ENCODE measurements around the gene CNNM2. TPM values are rescaled to one million over a fixed set of nuclear protein-coding genes. Genes with fewer than 3 reads are reported as not detected.

CNNM2 gene
- total and polyA plus RNA-seq, 4 donors = 3.0 to 18.3 (median 7.8) TPM

DNA sequence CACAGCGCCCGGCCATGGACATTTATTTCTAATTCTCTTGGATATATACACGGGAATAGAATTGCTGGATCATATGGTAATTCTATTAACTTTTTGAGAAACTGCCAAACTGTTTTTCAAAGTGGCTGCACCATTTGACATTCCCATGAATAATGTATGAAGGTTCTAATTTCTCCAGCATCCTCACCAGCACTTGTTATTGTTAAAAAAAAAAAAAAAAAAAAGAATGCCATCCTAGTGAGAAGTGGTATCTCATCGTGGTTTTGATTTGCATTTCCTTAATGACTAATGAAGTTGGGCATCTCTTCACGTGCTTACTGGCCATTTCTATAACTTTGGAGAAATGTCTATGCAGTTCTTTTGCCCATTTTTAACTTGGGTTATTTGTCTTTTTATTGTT, 13.5 kb downstream of the CNNM2 start:
- H3K9me3 ChIP-seq (ENCODE audit: control insufficient read depth in 4 of 4, insufficient read depth in 3 of 4, low read length in 3 of 4) = no peaks in the 10 kb centered on the region

DNA sequence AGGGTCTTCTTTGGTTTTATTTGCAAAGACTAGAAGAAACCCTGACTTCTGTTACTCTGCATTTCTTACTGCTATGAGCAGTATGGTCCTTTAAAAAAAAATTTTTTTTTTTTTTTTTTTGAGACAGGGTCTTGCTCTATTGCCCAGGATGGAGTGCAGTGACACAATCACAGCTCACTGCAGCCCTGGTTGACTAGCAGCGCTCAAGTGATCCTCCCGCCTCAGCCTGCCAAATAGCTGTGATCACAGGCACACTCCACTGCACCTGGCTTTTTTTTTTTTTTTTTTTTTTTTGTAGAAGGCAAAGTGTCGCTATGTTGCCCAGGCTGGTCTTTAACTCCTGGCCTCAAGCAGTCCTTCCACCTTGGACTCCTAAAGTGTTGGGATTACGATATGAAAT, 17.4 kb downstream of the CNNM2 start:
- no peak for TF ChIP-seq CTCF (IDR thresholded peaks at IDR 0.05; ENCODE audit: control extremely low read depth, extremely low read depth)
- DNase-seq = no peak
- no peak overlapping the region for H3K27ac ChIP-seq (ENCODE audit: low read depth in 1 of 2, low read length in 1 of 2)
- H3K27me3 ChIP-seq (ENCODE audit: control insufficient read depth in 3 of 3, insufficient read depth in 3 of 3, low read length in 2 of 3) = no peaks in the 10 kb centered on the region
- no peaks in the 10 kb centered on the region for H3K36me3 ChIP-seq (ENCODE audit: control insufficient read depth in 4 of 4, insufficient read depth in 4 of 4, low read length in 4 of 4)
- 95 to 96% methylated on average over 4 of the region's 4 CpGs for WGBS, 2 donors
- H3K4me3 ChIP-seq = no peak overlapping the region
- H3K9me3 ChIP-seq (ENCODE audit: control insufficient read depth in 4 of 4, insufficient read depth in 3 of 4, low read length in 3 of 4) = no peaks in the 10 kb centered on the region
- H3K9ac ChIP-seq (ENCODE audit: insufficient read depth in 1 of 2, low read length in 2 of 2) = no peak overlapping the region
- ATAC-seq (ENCODE audit: insufficient read depth, low FRiP score) = no peak
- H3K4me1 ChIP-seq (ENCODE audit: control insufficient read depth in 5 of 5, insufficient read depth in 5 of 5, low read length in 5 of 5) = no peaks in the 10 kb centered on the region

More for the DNA sequence above, 13.5 kb downstream of the CNNM2 start:
- WGBS, 2 donors = 81 to 85% methylated on average over 5 of the region's 5 CpGs
- Histone ChIP-seq H3K27me3 (ENCODE audit: control insufficient read depth in 3 of 3, insufficient read depth in 3 of 3, low read length in 2 of 3) (no peaks in the 10 kb centered on the region), H3K4me3 (no peak overlapping the region), H3K36me3 (ENCODE audit: control insufficient read depth in 4 of 4, insufficient read depth in 4 of 4, low read length in 4 of 4) (peaks cover 0 to 3% (median under 1%) of the 10 kb centered on the region in 4 donors), H3K9ac (ENCODE audit: insufficient read depth in 1 of 2, low read length in 2 of 2) (no peak overlapping the region), H3K4me1 (ENCODE audit: control insufficient read depth in 5 of 5, insufficient read depth in 5 of 5, low read length in 5 of 5) (no peaks in the 10 kb centered on the region), H3K27ac (ENCODE audit: low read depth in 1 of 2, low read length in 1 of 2) (no peak overlapping the region)
- TF ChIP-seq CTCF (IDR thresholded peaks at IDR 0.05; ENCODE audit: control extremely low read depth, extremely low read depth) = no peak
- ATAC-seq (ENCODE audit: insufficient read depth, low FRiP score) = no peak
- no peak for DNase-seq

DNA sequence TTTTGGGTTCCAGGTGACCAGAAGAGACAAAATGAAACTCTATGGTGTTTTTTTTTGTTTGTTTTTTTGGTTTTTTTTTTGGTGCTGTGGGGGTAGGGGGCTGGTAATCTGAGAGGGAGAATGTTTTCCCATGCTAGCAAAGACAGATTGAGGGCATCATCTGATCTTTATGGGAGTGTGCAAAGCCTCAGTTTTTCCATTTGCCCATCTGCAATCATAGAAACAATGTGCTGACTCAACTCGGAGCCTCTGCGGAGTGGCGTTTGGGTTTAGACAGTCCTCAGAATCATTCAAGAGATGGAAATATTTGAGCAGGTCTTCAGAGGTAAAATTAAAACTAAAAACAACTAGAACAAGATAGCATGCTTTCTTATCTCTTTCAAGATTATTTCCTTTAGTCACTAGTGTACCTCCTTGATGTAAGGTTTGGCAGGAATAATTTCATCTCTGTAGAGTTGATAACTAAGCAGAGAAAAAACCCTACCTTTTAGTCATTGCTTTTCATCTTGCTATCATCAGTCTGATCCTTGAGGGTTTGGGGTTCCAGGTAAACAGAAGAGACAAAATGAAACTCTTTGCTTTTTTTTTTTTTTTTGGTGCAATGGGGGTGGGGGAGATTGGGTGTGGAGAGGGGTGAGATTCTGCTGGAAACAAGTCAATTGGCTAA, 18.0 kb downstream of the CNNM2 start:
- H3K36me3 ChIP-seq (ENCODE audit: control insufficient read depth in 4 of 4, insufficient read depth in 4 of 4, low read length in 4 of 4) = no peaks in the 10 kb centered on the region
- TF ChIP-seq CTCF (IDR thresholded peaks at IDR 0.05; ENCODE audit: control extremely low read depth, extremely low read depth) = no peak
- no peak overlapping the region for H3K27ac ChIP-seq (ENCODE audit: low read depth in 1 of 2, low read length in 1 of 2)
- H3K9me3 ChIP-seq (ENCODE audit: control insufficient read depth in 4 of 4, insufficient read depth in 3 of 4, low read length in 3 of 4) = no peaks in the 10 kb centered on the region
- DNase-seq (no peak), ATAC-seq (ENCODE audit: insufficient read depth, low FRiP score) (no peak)
- 85 to 86% methylated on average over 3 of the region's 3 CpGs for WGBS, 2 donors
- H3K9ac ChIP-seq (ENCODE audit: insufficient read depth in 1 of 2, low read length in 2 of 2) = no peak overlapping the region
- no peaks in the 10 kb centered on the region for H3K4me1 ChIP-seq (ENCODE audit: control insufficient read depth in 5 of 5, insufficient read depth in 5 of 5, low read length in 5 of 5)
- H3K27me3 ChIP-seq (ENCODE audit: control insufficient read depth in 3 of 3, insufficient read depth in 3 of 3, low read length in 2 of 3) = no peaks in the 10 kb centered on the region
- H3K4me3 ChIP-seq = no peak overlapping the region

DNA sequence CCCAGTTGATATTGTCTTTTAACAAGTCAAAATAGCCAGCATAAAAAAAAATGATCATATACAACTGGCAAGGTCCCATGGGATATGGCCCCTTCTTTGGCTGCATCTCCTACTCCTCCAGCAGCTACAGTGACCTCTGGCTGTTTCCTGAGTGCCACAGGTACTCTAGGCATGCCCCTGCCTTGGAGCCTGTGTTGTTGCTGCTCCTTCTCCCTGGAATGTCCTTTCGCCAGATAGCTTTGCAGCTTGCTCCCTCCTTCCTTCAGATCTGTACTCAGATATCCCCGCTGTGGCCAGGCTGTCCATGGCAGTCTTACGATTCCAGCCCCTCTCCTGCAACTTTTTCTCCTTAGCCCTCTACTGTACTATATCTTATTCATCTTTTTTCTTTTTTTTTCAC, 23.3 kb downstream of the CNNM2 start:
- H3K36me3 ChIP-seq (ENCODE audit: control insufficient read depth in 4 of 4, insufficient read depth in 4 of 4, low read length in 4 of 4) = no peaks in the 10 kb centered on the region
- 95 to 98% methylated on average over 3 of the region's 3 CpGs for WGBS, 2 donors
- no peak overlapping the region for H3K4me3 ChIP-seq
- TF ChIP-seq CTCF (IDR thresholded peaks at IDR 0.05; ENCODE audit: control extremely low read depth, extremely low read depth) = no peak
- ATAC-seq (ENCODE audit: insufficient read depth, low FRiP score) (no peak), DNase-seq (no peak)
- H3K27me3 ChIP-seq (ENCODE audit: control insufficient read depth in 3 of 3, insufficient read depth in 3 of 3, low read length in 2 of 3) = no peaks in the 10 kb centered on the region
- no peaks in the 10 kb centered on the region for H3K9me3 ChIP-seq (ENCODE audit: control insufficient read depth in 4 of 4, insufficient read depth in 3 of 4, low read length in 3 of 4)
- H3K27ac ChIP-seq (ENCODE audit: low read depth in 1 of 2, low read length in 1 of 2) = no peak overlapping the region
- no peak overlapping the region for H3K9ac ChIP-seq (ENCODE audit: insufficient read depth in 1 of 2, low read length in 2 of 2)
- H3K4me1 ChIP-seq (ENCODE audit: control insufficient read depth in 5 of 5, insufficient read depth in 5 of 5, low read length in 5 of 5) = peaks cover 0 to 8% (median 3%) of the 10 kb centered on the region in 5 donors
